HepG2 (cell line): ENCODE data around the gene CREB3. TPM values are rescaled to one million over a fixed set of nuclear protein-coding genes. Genes with fewer than 3 reads are reported as not detected.

Experiments used
- ARID4A ChIP-seq: sonication (generic); formaldehyde crosslinking; IDR thresholded peaks from 2 replicates; pipeline ENCODE4 v1.5.0; 2020; ENCODE audit warnings: mild to moderate bottlenecking, missing genetic modification reagents, borderline replicate concordance
- CHD2 ChIP-seq: IDR thresholded peaks from 2 replicates; pipeline ENCODE4 v1.6.1; 2011; ENCODE audit warnings: low read depth, low read length, improper control_type of control experiment
- IRF1 ChIP-seq: sonication (generic); formaldehyde crosslinking; IDR thresholded peaks from 2 replicates; pipeline ENCODE4 v1.4.0; 2020; ENCODE audit warnings: low read depth, mild to moderate bottlenecking, missing genetic modification reagents
- MED13 ChIP-seq: sonication (generic); formaldehyde crosslinking; IDR thresholded peaks from 2 replicates; pipeline ENCODE4 v1.5.0; 2020; ENCODE audit warnings: missing genetic modification reagents
- MLX ChIP-seq: IDR thresholded peaks from 2 replicates; pipeline ENCODE4 v1.6.1; 2016
- SP2 ChIP-seq: sonication (generic); formaldehyde crosslinking; IDR thresholded peaks from 2 replicates; pipeline ENCODE4 v1.5.1; 2020; ENCODE audit warnings: mild to moderate bottlenecking, missing genetic modification reagents
- SSRP1 ChIP-seq: IDR thresholded peaks from 2 replicates; pipeline ENCODE4 v1.6.1; 2016; ENCODE audit warnings: control low read depth
- ZNF20 ChIP-seq: sonication (generic); formaldehyde crosslinking; IDR thresholded peaks from 2 replicates; pipeline ENCODE4 v1.4.0; 2020; ENCODE audit warnings: mild to moderate bottlenecking, moderate library complexity, missing genetic modification reagents
- ZNF292 ChIP-seq: sonication (generic); formaldehyde crosslinking; IDR thresholded peaks from 2 replicates; pipeline ENCODE4 v1.8.1; 2022; ENCODE audit warnings: mild to moderate bottlenecking, low read depth, missing genetic modification reagents, borderline replicate concordance
- ZNF367 ChIP-seq: sonication (generic); formaldehyde crosslinking; IDR thresholded peaks from 2 replicates; pipeline ENCODE4 v1.4.0; 2020; ENCODE audit warnings: missing genetic modification reagents, borderline replicate concordance
- ZNF501 ChIP-seq: sonication (generic); formaldehyde crosslinking; IDR thresholded peaks from 2 replicates; pipeline ENCODE4 v1.5.1; 2020; ENCODE audit warnings: mild to moderate bottlenecking, moderate library complexity, missing genetic modification reagents
- ZNF646 ChIP-seq: sonication (generic); formaldehyde crosslinking; IDR thresholded peaks from 2 replicates; pipeline ENCODE4 v1.9.0; 2021; ENCODE audit warnings: mild to moderate bottlenecking, missing genetic modification reagents
- polyA plus RNA-seq, 8 experiments: library from polyadenylated mRNA; depleted of rRNA in 3 of 8; stranded (reverse) in 7 of 8; unstranded in 1 of 8; fragments of >200 nt; fragmentation: Illumina TruSeq in 4 of 8; extraction: Trizol in 4 of 8; gene quantifications; 2 replicates each; pipeline versions ENCODE4 v1.2.1 to v1.2.3, GENCODE V29; 2011 to 2016; ENCODE audit warnings: low read depth in 4 of 8, missing spikeins in 1 of 8, mixed read lengths in 1 of 8; ENCODE audit not compliant: insufficient read depth in 1 of 8
- total RNA-seq, 5 experiments: library from RNA; depleted of rRNA; stranded (reverse); fragments of >200 nt; fragmentation: Illumina TruSeq; extraction: Trizol; gene quantifications; 2 replicates each; pipeline ENCODE4 v1.2.3, GENCODE V29; 2016; ENCODE audit warnings: low read depth in 1 of 5

CREB3 gene
- total and polyA plus RNA-seq, 2 of the 13 experiments (the other 11 are each of a cell fraction or from before 2014, with no cell fraction given) = 11.1 to 34.2 TPM

- no peak for TF ChIP-seq ZNF646
- TF ChIP-seq ZNF367 = no peak
- no peak for TF ChIP-seq ZNF501 (CRISPR knock-in tag)
- no peak for TF ChIP-seq IRF1 (CRISPR knock-in tag)
- TF ChIP-seq CHD2 = 0 out of 2 replicates have a peak, but pooled peaks have one; percentile 15
- no peak for TF ChIP-seq SP2 (CRISPR knock-in tag)
- TF ChIP-seq ZNF20 = no peak
- TF ChIP-seq SSRP1 (CRISPR knock-in tag) = no peak; the same call in 1 of the 2 replicates
- TF ChIP-seq ARID4A = no peak
- no peak for TF ChIP-seq MED13
- no peak for TF ChIP-seq MLX (CRISPR knock-in tag)
- no peak for TF ChIP-seq ZNF292 (CRISPR knock-in tag)
Observed at GRCh38 chr9:35731415-35732184, 866 bp upstream of the CREB3 start (continued).
